GF-D8 (cell line): ENCODE measurements around the gene PLVAP.

ENCODE experiments used
- DNase-seq: peaks from one replicate; lab custom pipeline; 2025; lab: John Stamatoyannopoulos, UW

PLVAP gene

GRCh38 chr19:17357078-17357666 is 20.0 kb downstream of the PLVAP start:
- DNase-seq, result no peak

GRCh38 chr19:17353386-17353785 is 23.8 kb downstream of the PLVAP start:
- DNase-seq, result no peak

GRCh38 chr19:17352608-17353280 is 24.4 kb downstream of the PLVAP start:
- no peak for DNase-seq

GRCh38 chr19:17351815-17352435 is 25.2 kb downstream of the PLVAP start:
- DNase-seq, result no peak

- DNase-seq, result no peak
Measured at GRCh38 chr19:17348700-17349099, 28.4 kb downstream of the PLVAP start.

- DNase-seq, result no peak
Measured at GRCh38 chr19:17347877-17348276, 29.3 kb downstream of the PLVAP start.

- no peak for DNase-seq
Measured at GRCh38 chr19:17347361-17347760, 29.8 kb downstream of the PLVAP start.

GRCh38 chr19:17346109-17346671 is 31.0 kb downstream of the PLVAP start:
- peak; percentile 2 for DNase-seq

GRCh38 chr19:17341845-17342244 is 35.3 kb downstream of the PLVAP start:
- no peak for DNase-seq

GRCh38 chr19:17341386-17341785 is 35.8 kb downstream of the PLVAP start:
- DNase-seq, result no peak

- DNase-seq, result no peak
Measured at GRCh38 chr19:17340871-17341357, 36.2 kb downstream of the PLVAP start.

GRCh38 chr19:17340302-17340870 is 36.8 kb downstream of the PLVAP start:
- DNase-seq, result no peak

- DNase-seq, result no peak
Measured at GRCh38 chr19:17339088-17339741, 37.9 kb downstream of the PLVAP start.

- no peak for DNase-seq
Measured at GRCh38 chr19:17338433-17339078, 38.6 kb downstream of the PLVAP start.

- DNase-seq, result no peak
Measured at GRCh38 chr19:17337675-17338432, 39.3 kb downstream of the PLVAP start.

GRCh38 chr19:17336872-17337674 is 40.1 kb downstream of the PLVAP start, which contains the start of gene GTPBP3:
GTPBP3 (plus strand) TSS chr19:17337553; CDS start chr19:17337612, 59 bp downstream.
- peak; percentile 97 for DNase-seq

GRCh38 chr19:17335575-17335974 is 41.6 kb downstream of the PLVAP start:
- DNase-seq, result no peak

- peak; percentile 86 for DNase-seq
Measured at GRCh38 chr19:17334414-17335409, 42.4 kb downstream of the PLVAP start, which contains the start of gene ANO8. ANO8 (minus strand) TSS chr19:17334855; CDS start chr19:17334670, 185 bp downstream.
